Subcutaneous adipose tissue (tissue), 4 donors: ENCODE measurements around the gene CCDC61. TPM values are rescaled to one million over a fixed set of nuclear protein-coding genes. Genes with fewer than 3 reads are reported as not detected.

Source experiments
- total RNA-seq, 4 donors: library from RNA; depleted of rRNA; stranded (reverse); fragments of >200 nt; gene quantifications; one replicate each; pipeline ENCODE4 v1.1.0, GENCODE V29; 2016
- TF ChIP-seq, protein P1 (sequence below): fragments of 450-650 bp; IDR thresholded peaks from one replicate; pipeline ENCODE4 v1.5.1; 2016; ENCODE audit warnings: low read depth, mild to moderate bottlenecking, control low read depth, antibody characterized with exemption, moderate library complexity

Gene CCDC61
- total RNA-seq, 4 donors from 2014 or later, result 2.8 to 12.2 (median 4.5) TPM

DNA sequence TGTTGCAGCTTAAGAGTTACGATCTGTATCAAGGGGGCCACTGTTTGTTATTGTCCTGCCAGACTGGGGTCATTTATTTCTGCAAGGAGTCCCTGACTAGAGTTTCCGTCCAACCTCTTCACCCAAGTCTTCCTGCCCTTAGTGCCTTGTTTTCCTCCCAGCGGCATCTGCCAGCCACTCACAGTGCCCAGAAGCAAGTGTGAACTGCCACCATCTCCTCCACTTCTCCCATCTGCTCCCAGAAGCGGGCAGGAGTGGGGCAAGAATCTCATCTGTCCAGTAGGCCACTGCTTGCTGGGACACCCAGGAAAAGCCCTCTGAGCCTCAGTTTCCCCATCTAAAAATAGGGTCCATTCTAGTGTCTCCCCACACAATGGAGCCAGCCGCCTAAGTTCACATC is 25.6 kb upstream of the CCDC61 start:
- TF ChIP-seq, protein P1, sequence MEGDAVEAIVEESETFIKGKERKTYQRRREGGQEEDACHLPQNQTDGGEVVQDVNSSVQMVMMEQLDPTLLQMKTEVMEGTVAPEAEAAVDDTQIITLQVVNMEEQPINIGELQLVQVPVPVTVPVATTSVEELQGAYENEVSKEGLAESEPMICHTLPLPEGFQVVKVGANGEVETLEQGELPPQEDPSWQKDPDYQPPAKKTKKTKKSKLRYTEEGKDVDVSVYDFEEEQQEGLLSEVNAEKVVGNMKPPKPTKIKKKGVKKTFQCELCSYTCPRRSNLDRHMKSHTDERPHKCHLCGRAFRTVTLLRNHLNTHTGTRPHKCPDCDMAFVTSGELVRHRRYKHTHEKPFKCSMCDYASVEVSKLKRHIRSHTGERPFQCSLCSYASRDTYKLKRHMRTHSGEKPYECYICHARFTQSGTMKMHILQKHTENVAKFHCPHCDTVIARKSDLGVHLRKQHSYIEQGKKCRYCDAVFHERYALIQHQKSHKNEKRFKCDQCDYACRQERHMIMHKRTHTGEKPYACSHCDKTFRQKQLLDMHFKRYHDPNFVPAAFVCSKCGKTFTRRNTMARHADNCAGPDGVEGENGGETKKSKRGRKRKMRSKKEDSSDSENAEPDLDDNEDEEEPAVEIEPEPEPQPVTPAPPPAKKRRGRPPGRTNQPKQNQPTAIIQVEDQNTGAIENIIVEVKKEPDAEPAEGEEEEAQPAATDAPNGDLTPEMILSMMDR, result no peak

DNA sequence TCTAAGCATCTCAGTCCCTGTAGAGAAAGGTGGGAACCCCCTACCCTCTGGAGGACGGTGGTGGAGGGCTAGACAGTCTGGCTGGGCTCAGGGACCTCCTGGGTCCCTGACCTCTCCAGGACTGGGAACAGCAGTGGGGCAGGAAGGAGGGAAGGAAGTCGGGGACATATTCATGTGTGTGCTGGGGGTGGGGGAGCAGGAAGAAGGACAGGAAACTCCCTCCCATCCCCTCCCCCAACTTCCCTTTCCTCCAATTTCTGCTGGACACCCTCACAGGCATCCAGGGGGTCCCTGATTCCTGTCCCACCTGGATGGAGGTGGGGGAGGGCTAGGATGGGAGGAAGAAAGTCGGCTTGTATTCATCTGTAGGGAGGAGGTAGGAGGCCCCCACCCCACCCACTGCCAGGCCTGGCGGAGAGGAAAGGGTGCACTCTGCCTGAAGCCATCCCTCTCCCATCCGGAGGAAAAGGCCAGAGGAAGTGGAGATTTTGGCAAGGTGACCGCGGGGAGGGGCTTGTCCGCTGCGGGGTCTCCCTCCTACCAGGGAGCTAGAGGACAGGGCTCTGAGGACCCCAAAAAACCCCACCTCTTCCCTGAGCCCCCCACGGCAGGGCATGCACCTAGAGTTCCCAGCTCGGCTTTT is 23.9 kb upstream of the CCDC61 start:
- TF ChIP-seq, protein P1, result no peak

DNA sequence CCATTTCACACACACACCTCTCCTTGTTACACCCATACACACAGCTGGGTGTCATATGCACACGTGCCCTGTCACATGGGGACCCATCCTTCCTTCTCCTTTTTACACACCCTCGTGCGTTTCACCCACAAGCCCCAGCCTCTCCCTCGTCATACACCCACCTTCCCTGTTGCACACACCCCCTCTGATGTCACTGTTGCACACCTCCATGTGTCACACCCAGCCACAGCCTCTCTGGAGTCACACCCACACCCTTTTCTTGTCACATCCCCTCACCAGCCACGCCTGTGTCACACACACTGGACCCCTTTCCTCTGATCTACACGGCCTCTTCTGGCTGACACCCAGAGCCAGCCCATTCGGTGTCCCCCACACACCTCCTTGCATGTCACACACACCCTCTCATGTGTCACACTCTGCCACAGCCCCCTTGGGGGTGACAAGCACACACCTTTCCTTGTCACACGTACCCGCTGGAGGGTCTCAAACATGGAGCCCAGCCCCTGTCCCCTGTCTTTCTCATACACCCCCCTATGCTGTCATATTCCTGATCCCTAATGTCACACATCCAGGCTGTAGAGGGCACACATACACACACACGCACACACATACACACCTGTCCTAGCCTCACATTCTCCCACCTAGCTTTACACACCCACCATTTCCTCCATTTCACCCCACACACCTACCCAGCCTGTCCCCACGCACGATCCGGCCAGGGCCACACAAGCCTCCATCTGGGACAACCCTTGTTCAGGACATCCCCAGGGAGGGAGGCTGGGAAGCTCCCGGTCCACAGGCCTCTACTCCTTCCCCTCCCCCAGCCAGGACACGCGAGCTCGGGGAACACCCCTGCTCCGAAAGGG is 23.0 kb upstream of the CCDC61 start:
- TF ChIP-seq, protein P1, result no peak

DNA sequence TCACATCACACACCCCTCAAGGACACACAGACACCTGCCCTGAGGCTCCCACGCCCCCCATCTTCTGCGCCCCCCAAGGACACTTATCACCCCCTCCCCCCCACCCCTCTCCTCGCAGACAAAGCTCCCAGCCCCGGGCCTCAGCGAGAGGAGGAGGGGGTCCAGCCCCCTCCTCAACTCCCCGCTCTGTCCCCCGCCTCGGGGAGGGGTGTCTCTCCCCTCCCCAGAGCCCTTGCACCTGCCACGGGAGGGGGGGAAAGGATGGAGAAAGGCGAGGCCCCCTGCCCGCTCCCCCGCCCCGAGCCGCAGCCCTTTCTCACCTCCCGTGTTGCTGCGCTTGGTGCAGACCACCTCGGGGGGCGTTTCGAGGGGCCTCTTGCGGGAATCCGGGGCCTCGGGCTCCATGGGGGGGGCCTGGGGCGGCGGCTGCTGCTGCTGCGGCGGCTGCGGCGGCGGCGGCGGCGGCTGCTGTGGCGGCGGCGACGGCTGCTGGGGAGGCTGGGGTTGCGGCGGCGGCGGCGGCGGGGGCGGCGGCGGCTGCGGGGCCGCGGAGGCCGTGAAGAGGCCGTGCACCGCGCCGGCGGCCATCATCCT is 22.2 kb upstream of the CCDC61 start:
- TF ChIP-seq, protein P1, result no peak

DNA sequence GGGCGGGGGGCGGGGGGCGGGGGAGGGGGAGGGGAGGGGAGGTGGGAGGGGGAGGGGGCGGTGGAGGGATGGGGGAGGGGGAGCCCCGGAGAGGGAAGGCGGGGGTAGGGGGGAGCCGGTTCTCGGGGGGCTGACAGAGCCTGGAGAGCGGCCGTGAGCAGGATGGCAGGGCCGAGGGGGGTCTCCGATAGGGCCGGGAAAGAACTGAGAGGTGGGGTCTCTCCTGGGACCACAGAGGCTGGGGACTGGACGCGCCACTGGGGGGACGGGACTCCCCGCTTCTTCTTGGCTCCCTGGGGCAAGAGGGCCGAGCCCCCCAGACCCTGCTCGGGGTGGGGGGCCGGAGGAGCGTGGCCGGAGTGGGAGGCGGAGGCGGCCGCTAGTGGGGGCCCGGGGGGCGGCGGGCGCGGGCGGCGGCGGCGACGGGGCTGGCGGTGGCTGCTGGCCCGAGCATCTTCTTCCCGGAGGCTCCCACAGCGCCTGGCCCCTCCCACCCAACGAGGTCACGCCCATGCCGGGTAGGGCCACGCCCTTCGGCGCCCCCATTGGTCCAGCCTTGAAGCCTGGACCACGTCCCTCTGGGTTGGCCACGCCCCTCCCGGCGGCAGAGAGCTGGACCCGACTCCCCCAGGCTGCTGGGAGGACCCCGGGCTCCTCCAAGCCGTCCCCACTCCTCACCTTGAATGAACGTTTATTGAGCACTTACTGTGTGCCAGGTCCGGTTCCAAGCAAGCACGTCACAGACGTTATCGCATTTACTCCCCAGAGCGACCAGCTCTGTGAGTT is 21.5 kb upstream of the CCDC61 start, which contains the start of gene NOVA2:
Gene NOVA2, minus strand, starts transcription at position 313 of the 786 bp plus-strand sequence. CDS start 514 bp downstream, outside the sequence.
- TF ChIP-seq, protein P1, result no peak

DNA sequence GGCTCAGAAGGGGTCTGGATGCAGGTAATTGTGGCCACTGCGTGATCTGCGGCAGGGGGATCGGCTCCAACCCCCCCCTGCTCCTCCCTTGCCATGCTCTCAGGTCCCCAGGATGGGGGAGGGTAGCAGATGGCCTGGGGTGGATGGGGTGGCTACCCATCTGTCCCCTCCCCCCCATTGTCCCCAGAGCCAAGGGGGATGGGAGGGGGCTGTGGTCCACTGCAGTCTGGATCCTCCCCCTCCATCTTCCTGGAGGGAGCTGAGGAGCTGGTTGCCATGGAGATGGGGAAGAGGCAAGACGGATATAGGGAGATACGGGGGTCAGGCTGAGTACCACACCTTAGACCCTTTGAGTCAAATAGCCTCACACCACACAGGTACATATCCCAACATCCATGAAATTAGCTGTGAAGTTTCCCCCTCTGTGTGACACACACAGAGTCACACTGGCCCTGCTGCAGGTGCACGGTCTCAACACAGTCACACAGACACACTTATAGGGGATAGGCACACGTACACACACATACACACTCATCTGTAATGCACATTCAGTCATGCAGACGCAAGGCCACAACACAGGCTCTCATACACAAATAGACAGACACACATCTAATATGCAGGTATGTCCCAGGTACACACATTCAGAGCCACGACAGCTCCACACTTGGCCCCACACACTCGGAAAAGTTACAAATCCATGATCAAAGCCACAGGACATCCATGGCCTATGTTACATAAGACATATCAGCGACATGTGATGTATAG is 19.8 kb upstream of the CCDC61 start:
- TF ChIP-seq, protein P1, result no peak
